Skeletal muscle cell (primary cell): ENCODE data around the gene PDZD4.

ENCODE experiments used
- DNase-seq: peaks from one replicate; pipeline ENCODE4 v3.0.0-alpha.2; 2010; ENCODE audit warnings: low read depth
- H3K4me3 ChIP-seq: 2 replicates; pipeline ENCODE4 v1.5.1; 2011; ENCODE audit warnings: low read depth, mild to moderate bottlenecking, control low read depth, low read length, moderate library complexity

PDZD4 gene

GRCh38 chrX:153766871-153767673 is 63.3 kb downstream of the PDZD4 start:
- no peak for DNase-seq
- H3K4me3 ChIP-seq = no peak overlapping the region

GRCh38 chrX:153766098-153766817 is 64.1 kb downstream of the PDZD4 start:
- H3K4me3 ChIP-seq = peak overlapping the region; percentile 34
- DNase-seq = peak; percentile 41

GRCh38 chrX:153765138-153766079 is 64.9 kb downstream of the PDZD4 start:
- no peak for DNase-seq
- H3K4me3 ChIP-seq = peak overlapping the region; percentile 51

GRCh38 chrX:153764786-153765137 is 65.6 kb downstream of the PDZD4 start:
- DNase-seq = no peak
- H3K4me3 ChIP-seq = peak overlapping the region; percentile 51

- peak; percentile 19 for DNase-seq
- H3K4me3 ChIP-seq = peak within 1 kb of the TSS; percentile 51
These were observed 66.2 kb downstream of the PDZD4 start, which contains the start of gene PLXNB3 for GRCh38 chrX:153763989-153764755. Gene PLXNB3 (plus strand): TSS chrX:153764249. CDS start chrX:153765536, 1,287 bp downstream.

- DNase-seq = no peak
These were observed 66.9 kb downstream of the PDZD4 start for GRCh38 chrX:153763298-153763932.

GRCh38 chrX:153762626-153763173 is 67.6 kb downstream of the PDZD4 start:
- H3K4me3 ChIP-seq = no peak overlapping the region
- no peak for DNase-seq

More at GRCh38 chrX:153763298-153763932, 66.9 kb downstream of the PDZD4 start:
- H3K4me3 ChIP-seq = no peak overlapping the region

- no peak overlapping the region for H3K4me3 ChIP-seq
- no peak for DNase-seq
These were observed 68.5 kb downstream of the PDZD4 start for GRCh38 chrX:153761863-153762262.

GRCh38 chrX:153755136-153755535 is 75.2 kb downstream of the PDZD4 start:
- no peak overlapping the region for H3K4me3 ChIP-seq

More at GRCh38 chrX:153755136-153755535, 75.2 kb downstream of the PDZD4 start:
- DNase-seq = no peak
